RKO (cell line): ENCODE results near the gene KCTD14.
"Not testable (repeated sequence)": the region's sequence is repeated elsewhere in the genome, so short reads cannot be mapped to it uniquely, and the experiment has no call there.

Source experiments
- DNase-seq: peaks from one replicate; pipeline ENCODE4 v3.0.0-alpha.2; 2016; ENCODE audit warnings: low spot score

Gene KCTD14

DNA sequence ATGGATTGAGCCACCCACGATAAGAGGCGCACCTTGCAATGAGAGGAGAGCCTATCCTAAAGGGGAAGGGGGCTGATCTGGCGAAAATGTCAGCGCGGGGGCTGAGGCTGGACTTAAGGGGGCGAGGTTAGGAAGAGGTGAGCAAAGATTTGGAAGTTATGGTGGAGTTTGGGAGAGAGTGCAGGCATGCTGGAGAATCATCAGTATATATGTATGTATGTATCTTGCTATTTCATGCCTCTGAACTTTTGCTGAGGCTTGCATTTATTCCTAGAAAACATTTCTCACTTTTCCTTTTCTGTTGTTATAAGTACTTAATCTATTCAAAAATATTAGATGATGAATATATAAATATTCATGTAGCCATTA lies 23.4 kb upstream of the KCTD14 start:
- no peak for DNase-seq

DNA sequence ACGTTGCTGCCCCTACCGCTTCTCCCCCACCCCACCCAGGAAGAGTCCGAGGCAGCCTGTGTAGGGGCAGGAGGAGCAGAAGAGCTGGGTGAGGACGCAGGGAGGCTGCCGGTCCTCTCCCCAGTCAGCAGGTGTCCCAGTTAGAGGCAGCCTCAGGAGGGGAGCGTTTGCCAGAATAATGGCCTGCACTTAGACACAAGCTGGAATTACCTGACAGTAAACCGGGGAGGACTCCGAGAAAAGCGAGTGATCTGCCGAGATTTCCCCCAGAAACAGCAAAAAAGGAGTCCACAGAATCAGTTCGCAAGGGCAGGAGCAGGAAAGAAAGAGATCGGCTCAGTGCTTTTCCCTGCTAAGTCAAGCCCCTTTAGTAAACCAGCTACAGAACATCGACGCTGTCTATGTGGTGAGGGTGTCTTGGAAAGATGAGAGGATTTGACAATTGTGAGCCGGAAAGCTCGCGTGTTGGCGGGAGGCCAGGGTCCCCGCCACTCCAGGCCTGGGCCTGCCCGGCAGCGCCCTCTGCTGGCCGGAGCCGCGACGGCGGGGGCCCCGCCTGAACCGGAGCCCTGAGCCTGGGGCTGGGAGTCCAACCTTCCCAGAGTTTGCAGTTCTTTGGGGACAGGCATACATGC lies 22.9 kb upstream of the KCTD14 start:
- peak; percentile 69 for DNase-seq

DNA sequence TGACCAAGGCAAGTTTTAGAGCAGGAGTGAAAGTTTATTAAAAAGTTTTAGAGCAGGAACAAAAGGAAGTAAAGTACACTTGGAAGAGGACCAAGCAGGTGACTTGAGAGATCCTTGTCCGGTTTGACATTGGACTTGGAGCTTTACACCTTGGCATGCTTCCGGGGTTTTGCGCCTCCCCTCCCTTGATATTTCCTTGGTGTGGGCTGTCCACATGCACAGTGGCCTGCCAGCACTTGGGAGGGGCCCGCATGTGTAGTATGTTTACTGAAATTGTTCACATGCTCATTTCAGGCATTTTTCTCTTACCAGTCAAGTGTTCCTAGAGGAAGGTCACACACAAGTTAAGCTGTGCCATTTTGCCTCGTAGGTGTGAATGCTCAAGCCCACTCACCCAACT lies 21.6 kb upstream of the KCTD14 start:
- DNase-seq, result no peak

DNA sequence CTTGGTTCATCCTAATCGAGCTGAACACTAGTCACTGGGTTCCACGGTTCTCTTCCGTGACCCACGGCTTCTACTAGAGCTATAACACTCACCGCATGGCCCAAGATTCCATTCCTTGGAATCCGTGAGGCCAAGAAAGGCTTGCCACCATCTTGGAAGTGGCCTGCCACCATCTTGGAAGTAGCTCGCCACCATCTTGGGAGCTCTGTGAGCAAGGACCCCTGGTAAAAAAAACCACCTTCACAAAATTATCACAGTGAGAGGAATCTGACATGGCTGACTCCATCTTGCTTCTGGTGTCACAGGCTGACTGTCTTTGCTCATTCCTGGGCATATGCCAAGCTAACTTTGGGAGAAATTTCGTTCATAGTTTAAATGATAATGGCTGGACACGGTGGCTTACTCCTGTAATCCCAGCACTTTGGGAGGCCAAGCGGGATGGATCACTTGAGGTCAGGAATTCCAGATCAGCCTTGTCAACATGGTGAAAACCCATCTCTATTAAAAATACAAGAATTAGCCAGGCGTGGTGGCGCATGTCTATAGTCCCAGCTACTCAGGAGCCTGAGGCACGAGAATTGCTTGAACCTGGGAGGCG lies 18.9 kb upstream of the KCTD14 start:
- DNase-seq, result no peak

DNA sequence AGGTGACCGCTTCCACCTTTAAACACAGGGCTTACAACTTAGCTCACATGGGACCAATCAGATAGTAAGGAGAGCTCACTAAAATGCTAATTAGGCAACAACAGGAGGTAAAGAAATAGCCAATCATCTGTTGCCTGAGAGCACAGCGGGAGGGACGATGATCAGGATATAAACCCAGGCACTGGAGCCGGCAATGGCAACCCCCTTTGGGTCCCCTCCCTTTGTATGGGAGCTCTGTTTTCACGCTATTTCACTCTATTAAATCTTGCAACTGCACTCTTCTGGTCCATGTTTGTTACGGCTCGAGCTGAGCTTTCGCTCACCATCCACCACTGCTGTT lies 18.3 kb upstream of the KCTD14 start:
- not testable (repeated sequence) for DNase-seq

DNA sequence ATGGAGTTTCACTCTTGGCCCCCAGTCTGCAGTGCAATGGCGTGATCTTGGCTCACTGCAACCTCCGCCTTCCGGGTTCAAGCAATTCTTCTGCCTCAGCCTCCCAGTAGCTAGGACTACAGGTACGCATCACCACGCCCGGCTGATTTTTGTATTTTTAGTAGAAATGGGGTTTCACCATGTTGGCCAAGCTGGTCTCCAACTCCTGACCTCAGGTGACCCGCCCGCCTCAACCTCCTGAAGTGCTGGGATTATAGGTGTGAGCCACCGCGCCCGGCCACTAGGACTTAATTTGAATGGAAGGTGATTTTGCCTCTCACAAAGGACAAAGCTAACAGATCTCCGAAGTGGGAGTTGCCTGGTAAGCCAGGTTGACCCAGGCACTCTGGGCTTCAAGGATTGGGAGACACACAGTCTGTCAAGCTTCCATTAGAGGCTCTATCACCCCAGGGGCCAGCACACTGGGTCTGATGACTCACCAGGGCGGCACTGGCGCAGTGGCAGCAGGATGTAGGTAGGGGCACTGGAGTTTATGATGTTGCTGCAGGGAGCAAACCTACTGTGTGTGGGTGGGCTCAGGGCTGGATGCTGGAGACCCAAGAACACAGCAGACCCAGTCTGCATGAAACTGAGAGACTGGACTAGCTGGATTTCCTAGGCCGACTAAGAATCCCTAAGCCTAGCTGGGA lies 17.8 kb upstream of the KCTD14 start:
- no peak for DNase-seq

DNA sequence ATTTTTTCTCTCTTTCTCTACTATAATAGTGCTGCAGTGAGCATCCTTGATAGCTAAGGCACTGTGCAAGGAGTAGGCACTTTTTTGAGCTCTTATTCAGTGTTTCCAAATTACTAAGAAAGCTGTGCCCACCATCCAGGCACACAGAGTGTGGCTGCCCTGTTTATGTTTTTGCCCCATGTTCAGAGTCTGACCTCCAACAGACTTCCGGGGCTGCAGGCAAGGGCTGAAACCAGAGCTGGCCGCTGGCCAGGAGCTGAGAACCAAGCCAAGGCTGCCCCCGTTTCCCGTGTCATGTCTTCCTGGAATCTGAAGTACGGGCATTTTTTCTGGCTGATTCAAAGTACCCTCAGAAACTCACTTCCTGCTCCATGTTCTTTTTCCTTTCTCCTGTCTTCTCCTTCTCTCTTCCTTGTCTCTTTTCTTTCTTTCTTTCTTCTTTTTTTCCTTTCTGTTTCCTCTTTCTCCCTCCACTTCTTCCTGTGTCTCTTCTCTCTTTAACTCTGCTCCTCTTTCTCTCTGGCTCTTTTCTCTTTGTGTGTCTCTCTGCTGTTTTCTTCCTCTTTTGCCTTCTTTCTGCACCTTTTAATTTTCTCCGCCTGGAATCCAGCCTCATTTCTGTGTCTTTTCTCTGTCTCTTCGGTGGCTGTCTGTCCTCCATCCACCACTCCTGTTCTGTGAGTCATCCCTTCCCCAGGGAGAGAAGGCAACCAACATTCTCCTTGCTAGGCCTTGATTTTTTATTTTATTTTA lies 17.0 kb upstream of the KCTD14 start:
- peak; percentile 78 for DNase-seq

DNA sequence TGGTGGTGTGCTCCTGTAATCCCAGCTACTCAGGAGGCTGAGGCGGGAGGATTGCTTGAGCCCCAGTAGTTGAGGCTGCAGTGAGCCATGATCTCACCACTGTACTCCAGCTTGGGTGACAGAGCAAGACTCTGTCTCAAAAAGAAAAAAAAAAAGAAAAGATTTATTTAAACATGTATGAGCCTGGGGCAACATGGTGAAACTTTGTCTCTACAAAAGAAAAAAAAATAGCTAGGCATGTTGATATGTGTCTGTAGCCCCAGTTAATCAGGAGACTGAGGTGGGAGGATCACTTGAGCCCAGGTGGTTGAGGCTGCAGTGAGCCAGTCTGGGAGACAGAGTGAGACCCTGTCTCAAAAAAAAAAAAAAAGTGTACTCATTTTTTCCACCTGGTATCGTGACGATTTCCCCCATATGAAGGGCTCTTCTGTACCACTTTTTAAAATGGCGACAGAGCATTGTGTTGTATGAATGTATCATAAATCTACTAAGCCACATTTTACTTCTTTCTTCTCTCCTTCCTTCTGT lies 16.4 kb upstream of the KCTD14 start:
- no peak for DNase-seq

DNA sequence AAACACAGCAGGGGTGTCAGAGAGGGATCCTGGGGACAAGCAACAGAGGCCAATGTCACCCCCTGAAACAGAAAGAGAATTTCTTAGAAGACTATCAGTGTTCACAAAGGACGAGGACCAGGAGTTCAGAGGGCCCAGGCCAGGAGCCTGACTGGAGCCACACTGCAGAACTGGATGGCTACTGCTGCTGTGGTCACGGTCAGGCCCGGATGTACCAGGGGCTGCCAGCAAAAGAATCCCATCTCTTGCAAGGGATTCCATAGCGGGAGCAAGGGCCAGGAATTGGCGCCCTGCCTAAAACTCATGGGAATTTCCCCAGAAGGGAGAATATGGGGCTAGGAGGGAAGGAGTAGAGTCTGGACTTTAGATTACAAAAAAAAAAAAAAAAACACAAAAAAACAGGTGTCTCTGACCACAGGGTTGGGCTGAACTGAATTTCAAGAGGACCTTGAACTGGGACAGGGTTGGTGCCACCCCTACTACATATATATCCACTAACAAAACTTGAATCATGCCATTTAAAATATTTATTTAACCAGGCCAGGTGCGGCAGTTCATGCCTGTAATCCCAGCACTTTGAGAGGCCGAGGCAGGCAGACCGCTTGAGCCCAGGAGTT lies 15.7 kb upstream of the KCTD14 start:
- DNase-seq, result no peak

DNA sequence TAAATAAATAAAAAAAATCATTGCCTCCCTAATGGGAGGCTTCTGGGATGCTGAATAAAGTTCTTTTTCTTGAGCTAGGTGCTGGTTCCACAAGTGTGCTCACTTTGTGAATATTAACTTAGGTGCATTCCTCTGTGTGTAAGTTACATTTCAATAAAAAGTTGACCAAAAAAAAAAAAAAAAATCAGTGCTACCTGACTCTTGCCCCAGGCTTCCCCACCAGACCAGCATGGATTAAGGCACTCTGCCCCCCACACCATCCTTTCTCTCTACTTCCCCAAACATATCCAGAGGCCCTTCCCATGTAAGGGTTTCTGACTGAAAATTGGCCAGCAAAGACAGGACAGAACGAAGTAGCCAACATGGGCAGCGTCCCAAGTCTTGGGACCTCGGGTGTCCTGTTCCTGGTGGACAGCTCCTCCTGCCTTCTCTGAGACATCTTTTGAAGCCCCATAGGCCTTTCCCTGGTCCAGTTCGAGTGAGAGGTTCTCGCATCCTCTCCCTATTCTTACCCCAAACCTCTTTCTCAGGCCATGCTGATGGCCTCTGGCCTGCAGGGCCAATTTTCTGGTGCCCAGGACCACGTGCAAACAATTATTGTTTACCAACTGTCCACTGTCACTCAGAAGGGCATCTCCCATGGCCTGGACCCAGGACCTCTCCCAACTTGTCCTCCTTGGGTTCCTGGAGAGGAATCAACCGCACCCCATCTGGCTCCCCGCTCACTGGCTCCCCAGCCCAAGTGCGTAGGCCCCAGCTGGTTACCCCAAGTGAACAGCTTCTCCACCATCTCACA lies 14.9 kb upstream of the KCTD14 start:
- DNase-seq, result no peak

DNA sequence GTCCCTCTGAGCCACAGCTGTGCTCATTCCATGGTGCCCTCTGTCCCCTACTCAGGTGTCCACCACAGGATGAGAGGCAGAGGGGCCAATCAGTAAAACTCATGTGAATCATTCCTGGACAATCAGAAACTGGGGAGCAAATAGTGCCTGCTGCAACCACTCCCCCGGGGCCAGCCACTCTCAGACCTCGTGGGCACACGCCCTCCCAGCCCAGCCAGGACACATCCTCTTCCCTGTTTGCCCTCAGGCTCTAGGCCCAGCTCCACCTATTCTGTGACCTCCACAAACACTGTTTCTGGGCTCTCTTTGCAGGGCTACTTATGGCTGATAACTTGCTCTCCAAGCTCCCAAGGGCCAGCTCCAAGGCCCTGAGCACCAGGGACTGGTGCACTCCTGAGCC lies 14.0 kb upstream of the KCTD14 start:
- no peak for DNase-seq

DNA sequence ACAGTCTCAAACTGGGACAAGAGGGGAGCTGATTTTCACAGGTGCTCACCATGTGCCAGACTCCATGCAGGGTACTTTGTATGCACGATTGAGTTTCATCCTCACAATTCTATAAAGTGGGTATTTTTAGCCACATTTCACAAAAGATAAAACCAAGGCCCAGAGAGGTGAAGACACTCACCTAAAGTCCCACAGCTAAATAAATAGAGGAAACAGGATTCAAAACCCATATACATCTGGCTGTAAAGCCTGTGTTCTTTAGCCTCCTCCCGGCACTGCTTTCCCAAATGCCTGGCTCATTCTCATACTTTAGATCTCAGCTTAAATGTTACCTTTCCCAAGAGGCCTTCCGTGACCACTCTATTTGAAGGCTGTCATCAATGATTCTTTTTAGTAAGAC lies 13.2 kb upstream of the KCTD14 start:
- DNase-seq, result no peak

DNA sequence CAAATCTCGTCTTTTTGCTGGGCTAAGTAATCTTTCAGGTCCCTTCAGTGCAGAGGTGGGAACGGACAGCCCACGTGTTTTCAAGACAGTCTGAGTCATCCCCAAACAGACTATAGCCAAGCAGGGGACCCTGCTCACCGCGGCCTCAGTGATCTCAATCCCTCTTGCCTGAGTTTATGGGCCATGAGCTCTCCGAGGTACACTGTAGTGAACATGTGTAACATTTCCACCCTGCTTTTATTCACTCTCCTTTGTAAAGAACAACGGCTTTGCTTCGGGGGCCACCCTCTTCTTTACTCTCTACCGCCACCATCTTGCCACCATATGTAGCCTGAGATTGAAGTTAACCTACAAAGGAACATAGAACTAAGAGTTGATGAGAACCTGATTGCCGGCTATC lies 11.5 kb upstream of the KCTD14 start:
- DNase-seq, result no peak

DNA sequence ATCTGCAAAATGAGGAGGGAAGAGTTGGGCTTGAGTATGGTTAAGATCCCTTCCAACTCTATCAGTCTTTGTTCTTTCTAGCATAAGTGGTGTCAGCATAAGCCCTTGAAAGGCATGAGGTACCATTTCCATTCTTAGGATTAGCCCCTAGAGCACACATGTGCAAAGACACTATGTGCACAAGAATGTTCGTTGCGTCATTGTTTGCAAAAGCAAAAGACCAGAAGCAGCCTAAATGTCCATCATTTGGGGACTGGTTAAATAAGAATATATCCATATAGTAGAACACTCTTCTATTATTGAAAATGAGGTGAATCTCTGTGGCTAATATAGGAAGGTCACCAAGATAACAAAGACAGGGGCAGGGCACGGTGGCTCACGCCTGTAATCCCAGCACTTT lies 10.0 kb upstream of the KCTD14 start:
- DNase-seq, result no peak

DNA sequence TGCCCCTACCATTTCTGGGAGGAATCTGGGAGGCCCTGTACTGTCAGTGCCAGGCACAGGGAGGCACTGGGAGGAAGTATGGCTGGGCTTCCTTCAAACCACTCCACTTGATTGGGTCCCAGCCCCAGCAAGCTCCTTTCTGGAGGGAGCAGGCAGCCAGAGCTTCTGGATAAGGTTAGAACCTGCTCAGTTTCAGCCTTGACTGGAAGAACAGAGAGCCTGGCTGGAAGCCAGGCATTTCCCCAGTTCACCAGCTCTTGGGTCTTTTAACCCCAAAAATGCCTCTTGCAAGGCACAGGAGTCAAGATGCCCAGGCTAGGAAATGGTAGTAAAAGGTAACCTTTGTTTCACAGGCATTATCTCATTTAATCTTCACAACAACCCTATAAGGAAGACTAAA lies 9.0 kb upstream of the KCTD14 start:
- no peak for DNase-seq

DNA sequence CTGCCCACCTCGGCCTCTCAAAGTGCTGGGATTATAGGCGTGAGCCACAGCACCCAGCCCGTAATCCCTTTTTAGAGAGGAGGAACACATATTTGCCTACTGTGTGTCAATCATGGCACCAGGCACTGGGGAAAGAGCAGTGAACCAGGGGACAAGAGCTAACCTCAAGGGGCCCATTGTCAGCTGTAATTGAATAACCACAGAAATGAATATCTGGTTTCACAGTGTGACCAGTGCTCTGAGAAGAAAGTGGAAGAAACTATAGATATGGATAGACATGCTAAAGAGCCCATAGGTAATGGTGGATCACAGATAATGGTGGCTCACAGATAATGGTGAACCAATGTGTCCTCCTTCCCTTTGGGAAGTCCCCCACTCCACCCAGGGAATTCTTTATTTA lies 8.6 kb upstream of the KCTD14 start:
- no peak for DNase-seq

DNA sequence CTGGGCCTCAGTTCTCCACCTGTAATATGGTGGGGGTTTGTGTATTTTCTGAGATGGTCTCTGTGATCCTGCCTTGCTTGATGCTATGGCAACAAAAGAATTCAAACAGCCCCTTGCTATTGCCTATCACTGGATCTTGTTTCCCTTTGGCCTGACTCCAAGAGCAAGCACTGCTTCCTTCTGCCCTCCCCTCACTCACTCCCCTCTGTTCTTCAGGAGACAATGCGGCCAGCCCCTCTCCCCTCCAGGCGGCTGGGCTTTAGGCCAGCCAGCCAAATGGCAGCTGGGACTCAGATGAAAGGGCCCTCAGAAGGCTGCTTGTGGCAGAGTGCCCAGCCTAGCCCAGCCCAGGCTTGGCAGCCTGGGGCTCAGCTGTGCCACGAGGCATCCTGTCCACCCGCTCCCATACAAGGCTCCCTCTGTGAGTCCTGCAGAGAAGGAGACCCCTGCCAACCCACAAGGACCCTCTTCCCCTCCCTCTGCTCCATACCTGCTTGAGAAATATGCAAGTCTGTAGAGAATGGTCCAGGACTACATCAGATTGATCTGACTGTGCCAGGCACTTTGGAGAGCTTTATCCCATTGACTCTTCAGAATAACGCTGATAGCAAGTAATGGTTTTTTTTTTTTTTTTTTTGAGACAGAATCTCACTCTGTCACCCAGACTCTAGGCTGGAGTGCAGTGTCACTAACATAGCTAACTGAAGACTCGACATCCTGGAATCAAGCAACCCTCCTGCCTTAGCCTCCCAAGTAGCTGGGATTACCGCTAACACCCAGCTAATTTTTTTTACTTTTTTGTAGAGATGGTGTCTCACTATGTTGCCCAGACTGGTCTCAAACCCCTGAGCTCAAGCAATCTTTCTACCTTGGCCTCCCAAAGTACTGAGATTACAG lies 7.6 kb upstream of the KCTD14 start:
- DNase-seq, result no peak

DNA sequence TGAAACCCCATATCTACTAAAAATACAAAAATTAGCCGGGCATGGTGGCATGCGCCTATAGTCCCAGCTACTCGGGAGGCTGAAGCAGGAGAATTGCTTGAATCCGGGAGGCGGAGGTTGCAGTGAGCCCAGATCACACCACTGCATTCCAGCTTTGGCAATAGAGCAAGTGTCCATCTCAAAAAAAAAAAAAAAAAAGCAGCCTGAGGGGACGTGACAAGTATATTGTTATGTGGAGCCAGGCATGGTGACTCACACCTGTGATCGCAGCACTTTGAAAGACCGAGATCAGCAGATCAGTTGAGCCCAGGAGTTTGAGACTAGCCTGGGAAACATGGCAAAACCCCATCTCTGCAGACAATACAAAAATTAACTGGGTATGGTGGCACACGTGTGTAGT lies 5.3 kb upstream of the KCTD14 start:
- DNase-seq, result peak; percentile 31

DNA sequence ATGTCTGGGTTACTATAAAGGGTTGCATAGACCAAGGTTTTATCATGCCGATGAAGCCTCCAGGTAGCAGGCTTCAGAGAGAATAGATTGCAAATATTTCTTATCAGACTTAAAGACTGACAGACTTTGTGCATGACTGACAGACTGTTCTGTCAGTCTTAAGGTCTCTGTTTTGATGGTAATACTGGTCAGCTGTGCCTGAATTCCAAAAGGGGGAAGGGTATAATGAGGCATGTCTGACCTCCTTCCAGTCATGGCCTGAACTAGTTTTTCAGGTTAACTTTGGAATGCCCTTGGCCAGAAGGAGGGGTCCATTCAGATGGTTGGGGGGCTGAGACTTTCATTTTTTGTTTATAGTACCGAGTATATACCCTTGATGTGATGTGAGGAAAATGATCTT lies 4.7 kb upstream of the KCTD14 start:
- DNase-seq, result no peak

DNA sequence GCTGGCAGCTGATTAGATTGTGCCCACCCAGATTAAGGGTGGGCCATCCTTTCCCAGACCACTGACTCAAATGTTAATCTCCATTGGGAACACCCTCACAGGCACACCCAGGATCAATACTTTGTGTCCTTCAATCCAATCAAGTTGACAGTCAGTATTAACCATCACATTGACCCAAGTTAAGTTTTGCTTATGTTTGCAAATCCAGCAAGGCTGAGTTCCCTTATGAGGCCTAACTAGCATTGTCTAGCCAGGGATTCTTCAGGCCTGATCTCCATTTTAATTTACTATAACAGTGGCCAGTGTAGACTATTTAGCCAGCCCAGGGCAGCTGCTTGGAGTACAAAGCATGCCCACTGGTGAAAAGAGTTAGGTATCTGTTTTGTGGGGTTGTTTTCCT lies 2.3 kb upstream of the KCTD14 start:
- no peak for DNase-seq

DNA sequence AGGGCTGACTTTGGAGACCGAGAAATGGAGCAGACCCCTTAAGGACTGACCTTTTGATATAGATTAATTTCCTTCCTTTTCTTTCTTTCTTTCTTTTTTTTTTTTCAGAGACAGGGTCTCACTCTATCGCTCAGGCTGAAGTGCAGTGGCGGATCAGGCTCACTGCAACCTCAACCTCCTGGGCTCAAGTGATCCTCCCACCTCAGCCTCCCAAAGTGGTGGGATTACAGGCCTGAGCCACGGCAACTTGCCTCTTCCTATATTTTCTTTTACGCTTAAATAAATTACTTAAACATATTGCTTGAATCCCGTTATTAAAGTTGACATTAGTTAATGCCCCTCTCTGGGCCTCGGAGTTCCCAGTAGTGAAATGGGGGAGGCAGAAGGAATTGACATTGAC lies 350 bp upstream of the KCTD14 start:
- DNase-seq, result no peak
